H1 (cell line): Measurements from ENCODE around the gene PFKFB1.

Source experiments
- EP300 ChIP-seq, 2 experiments: IDR thresholded peaks; 1 replicate in 1 of 2; 2 replicates in 1 of 2; pipeline ENCODE4 v1.6.1; 2011 to 2012; ENCODE audit warnings: low read depth in 2 of 2, low read length in 2 of 2, mild to moderate bottlenecking in 2 of 2, borderline replicate concordance in 1 of 2, inconsistent platforms in 1 of 2, moderate library complexity in 1 of 2
- POLR2A ChIP-seq, 2 experiments: IDR thresholded peaks; 1 replicate in 1 of 2; 2 replicates in 1 of 2; pipeline ENCODE4 v1.6.1; 2011; ENCODE audit warnings: low read depth in 2 of 2, low read length in 2 of 2, mild to moderate bottlenecking in 2 of 2; ENCODE audit errors: control extremely low read depth in 1 of 2

DNA sequence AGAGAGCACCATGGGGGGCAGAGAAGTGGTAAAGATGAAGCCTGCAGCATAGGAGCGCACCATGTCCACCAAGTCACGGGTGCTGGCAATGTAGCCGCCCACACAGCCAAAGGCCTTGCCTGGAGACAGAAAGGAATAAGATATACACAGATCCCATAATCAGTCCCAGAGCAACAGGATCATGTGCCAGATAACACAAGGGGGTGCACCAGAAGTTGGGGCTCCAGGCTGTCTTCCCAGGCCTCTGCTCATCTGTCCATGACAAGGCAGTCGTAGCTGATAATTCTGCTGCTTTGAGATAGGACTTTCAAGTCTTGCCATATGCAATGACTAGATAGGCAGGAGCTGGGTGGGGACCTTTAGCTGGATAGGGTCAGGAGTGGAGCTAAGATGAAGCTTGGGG is 20.9 kb upstream of the PFKFB1 start:
- no peak for TF ChIP-seq POLR2A (IDR thresholded peaks at IDR 0.05; ENCODE audit: control extremely low read depth in 1 of 2, low read depth in 2 of 2, low read length in 2 of 2)
- no peak for TF ChIP-seq EP300 (IDR thresholded peaks at IDR 0.05; ENCODE audit: borderline replicate concordance in 1 of 2, low read depth in 2 of 2, low read length in 2 of 2)
